ENCODE data around the gene WNT9B.

- no peak for TF ChIP-seq CTCF (IDR thresholded peaks at IDR 0.05)
- no peak for TF ChIP-seq POLR2A (IDR thresholded peaks at IDR 0.05)
- TF ChIP-seq POLR2AphosphoS5 (IDR thresholded peaks at IDR 0.05), result no peak
These were observed 59.9 kb downstream of the WNT9B start for GRCh38 chr17:46911311-46911710.

All from prostate gland (tissue), 2 donors.